Right lobe of liver (tissue), 6 donors: ENCODE data around the gene SPATA18. TPM values are rescaled to one million over a fixed set of nuclear protein-coding genes. Genes with fewer than 3 reads are reported as not detected.
"Not testable (repeated sequence)": the region's sequence is repeated elsewhere in the genome, so short reads cannot be mapped to it uniquely, and the experiment has no call there.

Experiments used
- ATAC-seq, 4 donors: fragments of 200-7000 bp; cut with Tn5 transposase; one replicate each; pipeline ENCODE4 v1.9.1; 2020; ENCODE audit warnings: mild to moderate bottlenecking in 4 of 4, moderate library complexity in 4 of 4
- DNase-seq, 3 donors: peaks; one replicate each; pipeline ENCODE4 v3.0.0-alpha.2; 2020
- H3K27ac ChIP-seq, 3 donors: fragments of 200-600 bp; one replicate each; pipeline ENCODE4 v1.8.0; 2022
- H3K27me3 ChIP-seq, 2 donors: fragments of 200-600 bp; one replicate each; pipeline ENCODE4 v1.8.0; 2022
- H3K36me3 ChIP-seq, 4 donors: fragments of 200-600 bp; sonication (generic) in 1 of 4; one replicate each; pipeline versions ENCODE4 v1.5.1 to v1.8.0; 2017 to 2022; ENCODE audit warnings: control low read depth in 1 of 4
- H3K4me1 ChIP-seq, 4 donors: fragments of 200-600 bp; sonication (generic) in 1 of 4; one replicate each; pipeline versions ENCODE4 v1.5.1 to v1.8.0; 2017 to 2022; ENCODE audit warnings: control low read depth in 1 of 4
- H3K4me3 ChIP-seq, 3 donors: fragments of 200-600 bp; one replicate each; pipeline ENCODE4 v1.8.0; 2022
- H3K9me3 ChIP-seq, 4 donors: fragments of 200-600 bp; sonication (generic) in 1 of 4; one replicate each; pipeline versions ENCODE4 v1.5.1 to v1.8.0; 2017 to 2022; ENCODE audit warnings: control low read depth in 1 of 4
- CTCF ChIP-seq, 4 donors: fragments of 200-600 bp in 3 of 4; fragments of 450-650 bp in 1 of 4; IDR thresholded peaks; one replicate each; pipeline versions ENCODE4 v1.5.1 to v1.8.0; 2016 to 2022; ENCODE audit warnings: antibody characterized with exemption in 4 of 4, mild to moderate bottlenecking in 2 of 4
- POLR2A ChIP-seq: fragments of 450-650 bp; IDR thresholded peaks from one replicate; pipeline ENCODE4 v1.6.1; 2017; ENCODE audit warnings: antibody characterized with exemption, mild to moderate bottlenecking
- WGBS: methylation state at CpG from one replicate; pipeline ENCODE4 v1.1.6; 2018; ENCODE audit warnings: low coverage, low lambda C conversion rate; ENCODE audit not compliant: insufficient coverage; ENCODE audit errors: missing lambda C conversion rate; 5-methylcytosine and 5-hydroxymethylcytosine counted together
- intact Hi-C, 2 donors: fragments of 100-400 bp; cut with DNase I; formaldehyde crosslinking; loops; one replicate each; pipeline versions ENCODE4 v1.11.2 to v1.14.1; 2022
- total RNA-seq, 6 experiments: library from RNA; depleted of rRNA in 2 of 6; stranded (reverse); fragments of >200 nt in 2 of 6; fragmentation: NEBNext Ultra II Directional in 3 of 6; extraction: Animal tissue kit (Norgen Biotek cat#: 25700) in 3 of 6; gene quantifications; one replicate each; pipeline versions ENCODE4 v1.1.0 to v1.2.4, GENCODE V29; 2016 to 2023
- donor health status: DM: no; HTN: yes; CAD: no.
- donor health status: DM: no; HTN: no; CAD: no.
- donor health status: DM: no; HTN: no; CAD: no.
- donor health status: DM: no; HTN: yes; CAD: no.
- donor health status: DM: no; HTN: yes; CAD: no.

Gene SPATA18
- total RNA-seq, 6 experiments from 2014 or later = 1.6 to 2.9 (median 2.3) TPM

GRCh38 chr4:52076731-52077130 lies 25.6 kb downstream of the SPATA18 start:
- no peak for TF ChIP-seq POLR2A
- TF ChIP-seq CTCF (IDR thresholded peaks at IDR 0.05) = no peak
- Histone ChIP-seq H3K4me1 (no peaks in the 10 kb centered on the region), H3K27ac (no peak overlapping the region), H3K27me3 (no peaks in the 10 kb centered on the region), H3K9me3 (no peaks in the 10 kb centered on the region), H3K4me3 (no peak overlapping the region), H3K36me3 (no peaks in the 10 kb centered on the region)
- peak in 2 of 3 donors; percentile 25 to 53 for DNase-seq
- 24% methylated on average over 17 of the region's 26 CpGs for WGBS
- peak; percentile 38 to 51 (median 44) for ATAC-seq
- intact Hi-C loops = no loop called here

GRCh38 chr4:52079659-52080058 lies 28.6 kb downstream of the SPATA18 start:
- Histone ChIP-seq H3K4me3 (no peak overlapping the region), H3K36me3 (no peaks in the 10 kb centered on the region), H3K27me3 (no peaks in the 10 kb centered on the region), H3K9me3 (no peaks in the 10 kb centered on the region), H3K27ac (no peak overlapping the region), H3K4me1 (no peaks in the 10 kb centered on the region)
- 57% methylated on average over 2 of the region's 2 CpGs for WGBS
- TF ChIP-seq POLR2A (no peak), CTCF (IDR thresholded peaks at IDR 0.05) (no peak)
- ATAC-seq (no peak), DNase-seq (no peak)
- intact Hi-C loops = no loop called here

GRCh38 chr4:52081216-52081615 lies 30.1 kb downstream of the SPATA18 start:
- DNase-seq = no peak
- ATAC-seq = no peak
- H3K36me3 ChIP-seq = no peaks in the 10 kb centered on the region
- H3K27ac ChIP-seq = no peak overlapping the region
- intact Hi-C loops = no loop called here
- H3K9me3 ChIP-seq = no peaks in the 10 kb centered on the region
- no peaks in the 10 kb centered on the region for H3K4me1 ChIP-seq
- TF ChIP-seq CTCF (IDR thresholded peaks at IDR 0.05) = no peak
- TF ChIP-seq POLR2A = no peak
- no peak overlapping the region for H3K4me3 ChIP-seq
- no peaks in the 10 kb centered on the region for H3K27me3 ChIP-seq

DNA sequence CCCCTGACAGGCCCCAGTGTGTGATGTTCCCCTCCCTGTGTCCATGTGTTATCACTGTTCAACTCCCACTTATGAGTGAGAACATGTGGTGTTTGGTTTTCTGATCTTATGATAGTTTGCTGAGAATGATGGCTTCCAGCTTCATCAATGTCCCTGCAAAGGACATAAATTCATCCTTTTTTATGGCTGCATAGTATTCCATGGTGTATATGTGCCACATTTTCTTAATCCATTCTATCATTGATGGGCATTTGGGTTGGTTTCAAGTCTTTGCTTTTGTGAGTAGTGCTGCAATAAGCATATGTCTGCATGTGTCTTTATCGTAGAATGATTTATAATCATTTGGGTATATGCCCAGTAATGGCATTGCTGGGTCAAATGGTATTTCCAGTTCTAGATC lies 35.3 kb downstream of the SPATA18 start:
- ATAC-seq, H3K27me3 ChIP-seq, H3K4me1 ChIP-seq: not testable (repeated sequence)

DNA sequence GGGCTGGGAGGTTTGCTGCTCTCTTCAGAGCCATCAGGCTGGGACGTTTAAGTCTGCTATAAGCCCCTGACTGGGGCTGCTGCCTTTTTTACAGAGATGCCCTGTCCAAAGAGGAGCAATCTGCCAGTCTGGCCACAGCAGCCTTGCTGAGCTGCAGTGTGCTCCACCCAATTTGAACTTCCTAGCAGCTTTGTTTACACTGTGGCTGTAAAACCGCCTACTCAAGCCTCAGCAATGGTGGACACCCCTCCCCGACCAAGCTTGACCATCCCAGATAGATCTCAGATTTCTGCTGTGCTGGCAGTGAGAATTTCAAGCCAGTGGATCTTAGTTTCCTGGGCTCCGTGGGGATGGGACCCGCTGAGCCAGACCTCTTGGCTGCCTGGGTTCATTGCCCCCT lies 40.7 kb downstream of the SPATA18 start:
- Histone ChIP-seq H3K27me3 (no peaks in the 10 kb centered on the region), H3K4me1 (no peaks in the 10 kb centered on the region), H3K36me3 (no peaks in the 10 kb centered on the region), H3K27ac (no peak overlapping the region), H3K9me3 (no peaks in the 10 kb centered on the region), H3K4me3 (no peak overlapping the region)
- ATAC-seq (no peak), DNase-seq (no peak)
- intact Hi-C loops = no loop called here
- 21% methylated on average over 3 of the region's 5 CpGs for WGBS
- TF ChIP-seq POLR2A (no peak), CTCF (IDR thresholded peaks at IDR 0.05) (no peak)

More for the DNA sequence above, 35.3 kb downstream of the SPATA18 start:
- H3K36me3 ChIP-seq, H3K4me3 ChIP-seq, H3K9me3 ChIP-seq, intact Hi-C loops, H3K27ac ChIP-seq, DNase-seq: not testable (repeated sequence)
- WGBS = 80% methylated on average over 1 of the region's 1 CpG
